MCF 10A (cell line): ENCODE results near the gene CCNYL1. TPM values are rescaled to one million over a fixed set of nuclear protein-coding genes. Genes with fewer than 3 reads are reported as not detected.
A peak's percentile ranks its signal among the peaks of the same experiment; 100 is the strongest.

ENCODE experiments used
- BruUV-seq: library from RNA; stranded (reverse); fragments of 400-500 nt; replicated peaks from 2 replicates; lab custom pipeline; 2021; lab: Mats Ljungman, UMichigan
- CTCF ChIA-PET: fragments of 300-600 bp; sonication (Branson Sonifier 250); formaldehyde crosslinking; extraction: SDS; loops from one replicate; lab custom pipeline; 2021; ENCODE audit warnings: antibody characterized with exemption, inconsistent platforms; lab: Yijun Ruan, JAX
- POLR2A ChIA-PET: fragments of 300-600, 350-650 bp; sonication (Branson Sonifier 250); formaldehyde crosslinking; extraction: SDS; loops from one replicate; lab custom pipeline; 2020; ENCODE audit warnings: antibody characterized with exemption, inconsistent platforms; lab: Yijun Ruan, JAX
- DNase-seq: peaks from one replicate; pipeline ENCODE4 v3.0.0-alpha.2; 2018; ENCODE audit not compliant: unreplicated experiment
- H3K27ac Mint-ChIP-seq: one replicate; pipeline ENCODE4 v1.8.0; 2022; ENCODE audit warnings: mild to moderate bottlenecking, low read depth, mixed read lengths; ENCODE audit not compliant: unreplicated experiment
- H3K27me3 Mint-ChIP-seq: one replicate; pipeline ENCODE4 v1.8.0; 2022; ENCODE audit warnings: mixed read lengths; ENCODE audit not compliant: insufficient read depth, unreplicated experiment
- H3K36me3 Mint-ChIP-seq: one replicate; pipeline ENCODE4 v1.8.0; 2022; ENCODE audit warnings: mild to moderate bottlenecking, moderate library complexity, mixed read lengths; ENCODE audit not compliant: insufficient read depth, unreplicated experiment
- H3K4me1 Mint-ChIP-seq: one replicate; pipeline ENCODE4 v1.8.0; 2022; ENCODE audit warnings: mixed read lengths; ENCODE audit not compliant: insufficient read depth, unreplicated experiment
- H3K4me3 Mint-ChIP-seq: one replicate; pipeline ENCODE4 v1.8.0; 2022; ENCODE audit warnings: mild to moderate bottlenecking, moderate library complexity, mixed read lengths; ENCODE audit not compliant: unreplicated experiment
- H3K9me3 Mint-ChIP-seq: one replicate; pipeline ENCODE4 v1.8.0; 2022; ENCODE audit warnings: mixed read lengths; ENCODE audit not compliant: unreplicated experiment
- CTCF ChIP-seq: fragments of 200-600 bp; IDR thresholded peaks from one replicate; pipeline ENCODE4 v1.8.0; 2022; ENCODE audit warnings: antibody characterized with exemption, mild to moderate bottlenecking; ENCODE audit not compliant: unreplicated experiment
- intact Hi-C: fragments of 100-400 bp; cut with micrococcal nuclease; formaldehyde crosslinking; loops from 2 replicates; pipeline ENCODE4 v1.14.1; 2022
- total RNA-seq: library from RNA; stranded (reverse); gene quantifications from 2 replicates; pipeline ENCODE4 v1.2.3, GENCODE V29; 2022

CCNYL1 gene
- total RNA-seq, 1 experiment from 2014 or later: 19.7 TPM

- TF ChIP-seq CTCF: no peak
- CTCF ChIA-PET: interaction anchor here (0.8 kb wide), 1 partner anchor 11 kb away, joined by 3 read pairs; no protein-coding TSS in a partner anchor
- no peaks in the 10 kb centered on the region for H3K27me3 Mint-ChIP-seq
These were observed 7.4 kb upstream of the CCNYL1 start for GRCh38 chr2:207704078-207704477.

GRCh38 chr2:207704671-207705070 is 6.8 kb upstream of the CCNYL1 start:
- CTCF ChIA-PET: interaction anchor here (0.8 kb wide), 1 partner anchor 12 kb away, joined by 3 read pairs; no protein-coding TSS in a partner anchor
- intact Hi-C loops: no loop called here
- no TSS peak for BruUV-seq
- POLR2A ChIA-PET: interaction anchor here (0.7 to 1.6 kb wide), 5 partner anchors 20 to 366 kb away, joined by 3 to 7 read pairs (median 3); partner anchors contain the start of gene METTL21A
- H3K9me3 Mint-ChIP-seq: no peaks in the 10 kb centered on the region
- H3K27ac Mint-ChIP-seq: no peak overlapping the region
- DNase-seq: no peak
- no peaks in the 10 kb centered on the region for H3K27me3 Mint-ChIP-seq
- no peak overlapping the region for H3K4me3 Mint-ChIP-seq
- no peaks in the 10 kb centered on the region for H3K36me3 Mint-ChIP-seq
- TF ChIP-seq CTCF: no peak
- H3K4me1 Mint-ChIP-seq: peaks cover 9% of the 10 kb centered on the region

More at GRCh38 chr2:207704078-207704477, 7.4 kb upstream of the CCNYL1 start:
- DNase-seq: no peak
- Mint-ChIP-seq H3K27ac (no peak overlapping the region), H3K9me3 (no peaks in the 10 kb centered on the region), H3K4me3 (no peak overlapping the region), H3K36me3 (no peaks in the 10 kb centered on the region), H3K4me1 (peaks cover 9% of the 10 kb centered on the region)
- POLR2A ChIA-PET: interaction anchor here (0.7 to 1.6 kb wide), 4 partner anchors 20 to 367 kb away, joined by 3 to 7 read pairs (median 4); partner anchors contain the start of gene METTL21A
- intact Hi-C loops: no loop called here
- BruUV-seq: no TSS peak

GRCh38 chr2:207706936-207707860 is 4.2 kb upstream of the CCNYL1 start:
- no peak for DNase-seq
- H3K27me3 Mint-ChIP-seq: no peaks in the 10 kb centered on the region
- BruUV-seq: no TSS peak
- H3K27ac Mint-ChIP-seq: peak overlapping the region; percentile 59
- no peak overlapping the region for H3K4me3 Mint-ChIP-seq
- intact Hi-C loops: no loop called here
- TF ChIP-seq CTCF: no peak
- H3K9me3 Mint-ChIP-seq: no peaks in the 10 kb centered on the region
- POLR2A ChIA-PET: interaction anchor here (0.6 to 3.2 kb wide), 9 partner anchors 11 to 211 kb away, joined by 3 to 17 read pairs (median 3); partner anchors contain the start of gene METTL21A
- no peaks in the 10 kb centered on the region for H3K36me3 Mint-ChIP-seq
- CTCF ChIA-PET: interaction anchor here (0.5 to 2.0 kb wide), 9 partner anchors 13 to 622 kb away, joined by 3 to 6 read pairs (median 4); no protein-coding TSS in a partner anchor
- peaks cover 11% of the 10 kb centered on the region for H3K4me1 Mint-ChIP-seq
